LHCN-M2 (cell line): ENCODE measurements around the gene TMEM258. TPM values are rescaled to one million over a fixed set of nuclear protein-coding genes. Genes with fewer than 3 reads are reported as not detected.
A peak's percentile ranks its signal among the peaks of the same experiment; 100 is the strongest.

Experiments
- DNase-seq: peaks from one replicate; pipeline ENCODE4 v3.0.0-alpha.2; 2012; ENCODE audit warnings: low read depth
- total RNA-seq: library from RNA; depleted of rRNA; stranded (reverse); fragments of >200 nt; gene quantifications from 2 replicates; pipeline ENCODE4 v1.2.3, GENCODE V29; 2014

Gene TMEM258
- total RNA-seq, 1 experiment from 2014 or later: 46.0 TPM

DNA sequence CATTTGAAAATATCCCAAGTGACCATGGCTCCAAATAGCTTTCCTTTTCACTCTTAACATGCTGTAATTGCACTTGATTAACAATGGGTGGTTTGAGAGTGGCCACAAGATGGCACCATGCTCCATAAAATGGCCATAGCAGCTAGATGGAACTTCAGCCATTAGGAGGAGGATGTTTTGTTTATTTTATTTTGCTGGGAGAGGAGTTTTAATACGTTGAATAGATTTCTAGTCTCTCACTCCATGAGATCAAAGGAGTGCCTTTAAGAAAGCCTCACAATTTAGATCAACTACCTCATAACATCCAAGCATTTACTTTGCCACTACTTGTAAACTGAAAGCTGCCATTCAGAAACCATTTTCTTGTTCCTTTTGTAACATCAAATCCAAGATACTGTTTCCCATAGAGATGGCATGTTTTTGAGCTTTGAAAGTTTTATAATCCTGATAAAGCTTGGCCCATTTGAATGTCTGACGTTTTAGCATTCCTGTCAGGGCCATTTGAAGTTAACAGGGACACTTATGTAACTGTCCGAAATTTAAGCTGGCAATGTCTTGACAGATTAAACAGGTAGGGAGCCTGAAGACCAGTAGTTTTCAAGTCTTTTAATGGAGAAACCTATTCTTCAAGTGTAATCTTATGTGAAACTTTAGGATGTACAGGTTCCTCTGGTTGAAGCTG is 5.0 kb upstream of the TMEM258 start:
- DNase-seq: peak; percentile 77

DNA sequence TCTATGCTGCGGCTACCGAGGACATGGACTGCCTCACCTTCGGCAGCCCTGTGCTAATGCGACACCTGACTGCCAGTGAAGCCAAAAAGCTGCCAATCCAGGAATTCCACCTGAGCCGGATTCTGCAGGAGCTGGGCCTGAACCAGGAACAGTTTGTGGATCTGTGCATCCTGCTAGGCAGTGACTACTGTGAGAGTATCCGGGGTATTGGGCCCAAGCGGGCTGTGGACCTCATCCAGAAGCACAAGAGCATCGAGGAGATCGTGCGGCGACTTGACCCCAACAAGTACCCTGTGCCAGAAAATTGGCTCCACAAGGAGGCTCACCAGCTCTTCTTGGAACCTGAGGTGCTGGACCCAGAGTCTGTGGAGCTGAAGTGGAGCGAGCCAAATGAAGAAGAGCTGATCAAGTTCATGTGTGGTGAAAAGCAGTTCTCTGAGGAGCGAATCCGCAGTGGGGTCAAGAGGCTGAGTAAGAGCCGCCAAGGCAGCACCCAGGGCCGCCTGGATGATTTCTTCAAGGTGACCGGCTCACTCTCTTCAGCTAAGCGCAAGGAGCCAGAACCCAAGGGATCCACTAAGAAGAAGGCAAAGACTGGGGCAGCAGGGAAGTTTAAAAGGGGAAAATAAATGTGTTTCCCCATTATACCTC is 3.6 kb upstream of the TMEM258 start:
- DNase-seq: no peak

GRCh38 chr11:61795459-61795858 is 3.1 kb upstream of the TMEM258 start:
- DNase-seq: no peak

DNA sequence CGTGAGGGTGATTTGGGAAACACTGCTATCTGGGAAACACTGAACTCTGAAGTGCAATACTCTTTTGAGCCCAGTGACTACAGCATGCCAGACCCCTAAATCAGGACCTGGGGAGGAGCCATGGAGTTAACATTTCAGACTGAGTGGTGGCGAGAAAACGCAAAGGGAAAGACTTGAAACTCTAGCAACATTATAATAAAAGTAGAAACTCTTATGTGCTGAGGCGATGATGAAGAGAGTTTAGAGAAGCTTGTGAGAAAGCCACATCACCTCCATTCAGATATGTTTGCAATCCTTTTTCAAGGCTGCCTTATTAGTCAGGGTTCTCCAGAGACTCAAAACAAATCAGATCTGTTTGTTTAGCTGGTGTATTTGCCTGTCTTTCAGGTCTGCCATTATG is 2.2 kb upstream of the TMEM258 start:
- no peak for DNase-seq

DNA sequence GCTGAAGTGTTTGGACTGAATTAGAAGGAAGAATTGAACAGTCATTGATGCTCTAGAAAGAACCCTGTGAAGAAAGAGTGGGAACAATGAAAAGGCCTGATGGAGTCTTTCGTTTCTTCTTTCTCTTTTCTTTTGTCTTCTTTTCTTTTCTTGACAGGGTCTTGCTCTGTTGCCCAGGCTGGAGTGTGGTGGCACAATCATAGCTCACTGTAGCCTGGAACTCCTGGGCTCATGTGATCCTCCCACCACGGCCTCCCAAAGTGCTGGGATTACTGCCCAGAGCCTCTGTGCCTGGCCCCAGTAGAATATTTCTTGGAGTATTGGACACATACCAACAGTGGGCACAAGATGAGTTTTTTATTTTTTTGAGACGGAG is 1.4 kb upstream of the TMEM258 start:
- no peak for DNase-seq

GRCh38 chr11:61793083-61793828 is 857 bp upstream of the TMEM258 start:
- DNase-seq: no peak

DNA sequence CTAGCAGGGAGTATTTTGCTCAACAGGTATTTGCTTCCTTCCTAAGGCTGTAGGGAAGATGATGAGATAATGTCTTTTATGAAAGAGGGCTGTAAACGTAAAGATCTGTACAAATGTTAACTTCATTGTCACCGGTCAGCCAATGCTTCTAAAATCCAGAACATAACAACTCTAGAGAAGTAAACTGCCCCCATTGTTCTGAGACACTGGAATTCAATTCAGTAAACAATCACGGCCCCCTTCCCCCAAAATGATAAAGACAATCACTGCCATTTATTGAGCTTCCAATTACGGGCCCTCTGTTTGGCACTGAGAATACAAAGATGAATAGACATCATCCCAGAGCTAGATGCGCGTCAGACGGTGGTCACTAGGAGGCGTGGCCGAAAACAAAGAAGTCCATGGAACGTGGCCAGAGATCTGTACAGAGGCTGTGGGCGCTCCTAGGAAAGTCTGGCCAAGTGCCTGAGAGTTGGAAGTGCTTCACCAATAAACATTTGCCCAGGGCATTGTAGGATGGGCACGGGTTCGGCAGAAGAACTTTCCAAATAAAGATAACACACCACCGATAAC is 576 bp downstream of the TMEM258 start:
- DNase-seq: peak; percentile 83

GRCh38 chr11:61787928-61788491 is 4.4 kb downstream of the TMEM258 start:
- peak; percentile 44 for DNase-seq

DNA sequence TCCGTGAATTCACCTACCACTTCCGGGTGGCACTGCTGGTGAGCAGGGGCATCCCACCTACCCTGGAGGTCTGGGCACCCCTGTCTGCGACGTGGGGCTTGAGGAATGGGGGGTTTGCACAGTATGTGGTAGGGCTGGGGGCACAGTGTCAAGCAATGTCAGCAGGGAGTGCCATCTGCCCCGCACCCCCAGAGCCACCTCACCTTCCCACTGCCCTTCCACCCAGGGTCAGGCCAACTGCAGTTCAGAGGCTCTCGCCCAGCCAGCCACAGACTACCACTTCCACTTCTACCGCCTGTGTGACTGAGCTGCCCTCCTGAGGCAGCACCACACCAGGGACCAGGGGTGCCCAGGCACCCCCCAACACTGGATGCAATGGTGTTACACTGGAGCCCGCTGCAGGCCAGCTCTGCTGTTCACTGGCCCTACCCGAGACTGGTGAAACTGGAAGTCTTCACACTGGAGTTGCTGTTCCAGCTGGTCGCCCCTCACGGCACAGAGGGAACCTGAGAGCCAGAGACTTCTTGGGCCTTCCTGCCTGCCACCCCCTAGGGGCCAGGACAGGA is 6.5 kb downstream of the TMEM258 start:
- no peak for DNase-seq

- DNase-seq: no peak
Measured at GRCh38 chr11:61784506-61784805, 7.9 kb downstream of the TMEM258 start.

- DNase-seq: no peak
Measured at GRCh38 chr11:61783717-61784505, 8.5 kb downstream of the TMEM258 start.

- DNase-seq: no peak
Measured at GRCh38 chr11:61782841-61783240, 9.6 kb downstream of the TMEM258 start.

GRCh38 chr11:61782299-61782698 is 10.1 kb downstream of the TMEM258 start:
- no peak for DNase-seq

GRCh38 chr11:61781585-61781984 is 10.8 kb downstream of the TMEM258 start:
- no peak for DNase-seq

GRCh38 chr11:61780581-61781162 is 11.7 kb downstream of the TMEM258 start:
- DNase-seq: no peak

DNA sequence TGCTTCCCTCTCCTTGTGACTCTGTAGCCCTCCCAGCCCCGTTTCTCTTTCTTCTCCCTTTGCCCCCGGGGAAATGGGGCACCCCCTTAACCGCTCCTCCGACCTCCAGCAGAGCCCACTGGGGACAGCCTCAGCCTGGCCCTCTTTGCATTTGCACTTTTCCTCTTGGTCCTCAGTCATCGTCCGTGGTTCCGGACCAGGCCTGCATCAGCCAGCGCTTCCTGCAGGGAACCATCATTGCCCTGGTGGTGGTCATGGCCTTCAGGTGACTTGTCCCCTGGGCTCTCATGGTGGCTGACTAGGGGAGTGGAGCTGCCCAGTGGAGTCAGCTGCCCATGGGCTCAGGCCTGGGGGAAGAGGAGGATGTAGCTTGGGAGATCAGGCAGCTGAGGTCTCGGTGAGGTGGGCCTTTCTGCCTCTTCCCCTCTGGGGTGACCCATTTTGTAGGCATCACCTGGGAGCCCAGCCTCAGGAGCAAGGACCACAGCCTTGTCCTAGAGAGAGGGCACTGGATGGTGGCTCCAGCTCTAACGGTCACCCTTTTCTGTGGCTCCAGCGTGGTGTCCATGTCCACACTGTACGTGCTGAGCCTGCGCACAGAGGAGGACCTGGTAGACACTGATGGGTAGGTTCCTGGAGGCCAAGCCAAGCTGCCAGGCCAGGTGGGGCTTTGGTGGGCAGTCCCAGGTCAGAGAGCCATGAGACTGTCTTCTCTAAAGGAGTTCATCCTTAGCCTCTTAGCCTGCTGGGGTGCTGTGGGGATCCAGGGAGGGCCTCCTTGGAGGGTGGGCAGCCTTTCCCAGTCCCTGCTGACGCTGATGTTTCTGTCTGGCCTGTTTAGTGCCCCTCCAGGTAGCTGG is 12.5 kb downstream of the TMEM258 start:
- no peak for DNase-seq

DNA sequence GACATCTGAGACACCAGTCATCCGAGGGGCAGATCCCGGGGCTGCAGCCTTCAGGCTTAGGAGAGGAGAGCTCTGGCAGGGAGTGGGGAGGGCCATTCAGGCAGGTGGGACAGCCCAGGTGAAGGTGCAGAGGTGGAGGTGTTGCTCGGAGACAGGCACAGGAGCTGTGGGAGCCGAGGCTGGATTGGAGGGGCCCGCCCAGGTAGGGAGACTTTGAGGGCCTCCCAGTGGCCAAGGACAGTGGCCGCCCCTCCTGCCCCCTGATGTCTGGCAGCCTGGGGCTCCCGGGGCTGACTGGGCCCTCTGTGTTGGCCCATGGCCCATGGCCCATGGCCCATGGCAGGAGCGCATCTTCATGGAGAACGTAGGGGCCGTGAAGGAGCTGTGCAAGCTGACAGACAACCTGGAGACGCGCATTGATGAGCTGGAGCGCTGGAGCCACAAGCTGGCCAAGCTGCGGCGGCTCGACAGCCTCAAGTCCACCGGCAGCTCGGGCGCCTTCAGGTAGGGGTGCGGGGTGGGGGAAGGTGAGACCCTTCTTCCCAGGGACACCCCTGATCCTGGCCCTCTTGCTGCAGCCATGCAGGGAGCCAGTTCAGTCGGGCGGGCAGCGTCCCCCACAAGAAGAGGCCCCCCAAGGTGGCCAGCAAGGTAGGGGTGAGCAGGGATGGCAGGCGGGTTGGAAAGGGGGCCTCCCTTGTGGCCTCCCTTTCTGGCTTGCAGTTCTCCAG is 13.3 kb downstream of the TMEM258 start:
- DNase-seq: no peak

GRCh38 chr11:61778357-61778886 is 14.0 kb downstream of the TMEM258 start:
- no peak for DNase-seq
